Endothelial cell of umbilical vein (primary cell): ENCODE measurements around the gene EPB41L2. TPM values are rescaled to one million over a fixed set of nuclear protein-coding genes. Genes with fewer than 3 reads are reported as not detected.

Experiments used
- BruUV-seq: library from RNA; stranded (reverse); fragments of 400-500 nt; replicated peaks from 2 replicates; lab custom pipeline; 2021; lab: Mats Ljungman, UMichigan
- CTCF ChIA-PET: fragments of 300-600, 350-600 bp; sonication (Branson Sonifier 250); formaldehyde crosslinking; loops from one replicate; lab custom pipeline; 2021; ENCODE audit warnings: antibody characterized with exemption, inconsistent platforms; lab: Charles Lee
- POLR2A ChIA-PET: fragments of 300-600, 350-600 bp; sonication (Branson Sonifier 250); formaldehyde crosslinking; loops from one replicate; lab custom pipeline; 2021; ENCODE audit warnings: antibody characterized with exemption, inconsistent platforms; lab: Charles Lee
- DNase-seq: peaks from one replicate; pipeline ENCODE4 v3.0.0-alpha.2; 2011; ENCODE audit warnings: low read depth, low spot score
- FAIRE-seq: peaks from 2 replicates; lab custom pipeline; 2011; peaks lifted over from hg19 to GRCh38; lab: Jason Lieb, UNC
- H2AFZ ChIP-seq: 2 replicates; pipeline ENCODE4 v1.6.0; 2012; ENCODE audit warnings: low read depth, low read length, control low read depth, inconsistent platforms
- H3K27ac ChIP-seq: 2 replicates; pipeline ENCODE4 v1.5.1; 2011; ENCODE audit warnings: low read depth, mild to moderate bottlenecking, control low read depth, low read length, moderate library complexity; ENCODE audit not compliant: insufficient read depth
- H3K27me3 ChIP-seq, 2 experiments: 2 replicates each; pipeline versions ENCODE4 v1.6.0 to v1.6.1; 2011; ENCODE audit warnings: low read length in 2 of 2, mixed read lengths in 1 of 2; ENCODE audit not compliant: control insufficient read depth in 2 of 2, insufficient read depth in 2 of 2
- H3K36me3 ChIP-seq, 2 experiments: 2 replicates in 1 of 2; 3 replicates in 1 of 2; pipeline ENCODE4 v1.5.1; 2011; ENCODE audit warnings: low read length in 2 of 2, mild to moderate bottlenecking in 1 of 2, moderate library complexity in 1 of 2; ENCODE audit not compliant: control insufficient read depth in 2 of 2, insufficient read depth in 2 of 2; ENCODE audit errors: extremely low read depth in 1 of 2
- H3K4me1 ChIP-seq: 3 replicates; pipeline ENCODE4 v1.5.1; 2011; ENCODE audit warnings: mild to moderate bottlenecking, low read length; ENCODE audit not compliant: control insufficient read depth, insufficient read depth; ENCODE audit errors: extremely low read depth
- H3K4me2 ChIP-seq: 2 replicates; pipeline ENCODE4 v1.6.1; 2011; ENCODE audit warnings: low read length, control low read depth, mixed read lengths; ENCODE audit not compliant: insufficient read depth
- H3K4me3 ChIP-seq, 3 experiments: fragments of 200-600 bp in 1 of 3; sonication (generic), shearing (Covaris generic) in 1 of 3; replicated peaks in 1 of 3; 2 replicates each; pipeline ENCODE4 v1.5.1; 2011 to 2016; ENCODE audit warnings: control low read depth in 3 of 3, low read length in 3 of 3, mild to moderate bottlenecking in 2 of 3, inconsistent platforms in 1 of 3, low read depth in 1 of 3, moderate library complexity in 1 of 3; ENCODE audit not compliant: insufficient read depth in 1 of 3
- H3K79me2 ChIP-seq: 2 replicates; pipeline ENCODE4 v1.6.0; 2012; ENCODE audit warnings: low read length, inconsistent platforms; ENCODE audit not compliant: control insufficient read depth, insufficient read depth
- H3K9ac ChIP-seq: replicated peaks from 2 replicates; pipeline ENCODE3; 2011; ENCODE audit warnings: low read length, control low read depth; ENCODE audit not compliant: insufficient read depth; ENCODE audit errors: extremely low read depth
- H3K9me1 ChIP-seq: replicated peaks from 3 replicates; pipeline ENCODE4 v1.6.0; 2011; ENCODE audit warnings: mild to moderate bottlenecking, low read length; ENCODE audit not compliant: control insufficient read depth, insufficient read depth; ENCODE audit errors: extremely low read depth
- H3K9me3 ChIP-seq: replicated peaks from 2 replicates; pipeline ENCODE4 v1.5.1; 2012; ENCODE audit warnings: low read length, inconsistent platforms; ENCODE audit not compliant: control insufficient read depth, insufficient read depth
- H4K20me1 ChIP-seq: replicated peaks from 2 replicates; pipeline ENCODE3; 2011; ENCODE audit warnings: mild to moderate bottlenecking, low read length; ENCODE audit not compliant: control insufficient read depth, insufficient read depth; ENCODE audit errors: extremely low read depth
- FOS ChIP-seq: IDR thresholded peaks from 2 replicates; pipeline ENCODE4 v1.6.1; 2011; ENCODE audit warnings: mild to moderate bottlenecking, low read length, moderate library complexity, borderline replicate concordance; ENCODE audit not compliant: insufficient read depth
- GATA2 ChIP-seq: IDR thresholded peaks from 2 replicates; pipeline ENCODE4 v1.7.0; 2011; ENCODE audit warnings: low read depth, mild to moderate bottlenecking, moderate library complexity, mixed read lengths, low read length; ENCODE audit not compliant: insufficient read length, insufficient read depth
- JUN ChIP-seq: IDR thresholded peaks from 2 replicates; pipeline ENCODE4 v1.6.1; 2011; ENCODE audit warnings: borderline replicate concordance, low read depth; ENCODE audit not compliant: insufficient read length, insufficient read depth
- MAX ChIP-seq: IDR thresholded peaks from 2 replicates; pipeline ENCODE4 v1.6.1; 2011; ENCODE audit not compliant: insufficient read depth, insufficient read length
- POLR2A ChIP-seq: IDR thresholded peaks from 2 replicates; pipeline ENCODE4 v1.6.1; 2012; ENCODE audit warnings: low read depth, mild to moderate bottlenecking, control low read depth, low read length
- POLR2AphosphoS5 ChIP-seq: IDR thresholded peaks from 2 replicates; pipeline ENCODE4 v1.6.1; 2012; ENCODE audit warnings: low read depth, mild to moderate bottlenecking, control low read depth, low read length, moderate library complexity; ENCODE audit not compliant: insufficient read depth
- dilution Hi-C: fragments of 300-500 bp; cut with MboI; formaldehyde crosslinking; loops from one replicate; pipeline ENCODE4 v1.15.0; 2019; ENCODE audit warnings: low sequenced_read_pairs; ENCODE audit not compliant: extremely low pct_ligation_motif_present
- intact Hi-C: fragments of 100-400 bp; cut with micrococcal nuclease; formaldehyde crosslinking; loops from one replicate; pipeline ENCODE4 v1.10.0; 2022
- polyA plus RNA-seq, 4 experiments: library from polyadenylated mRNA; depleted of rRNA in 3 of 4; stranded (reverse) in 3 of 4; unstranded in 1 of 4; fragments of >200 nt; gene quantifications; 2 replicates each; pipeline versions ENCODE4 v1.2.1 to v1.2.3, GENCODE V29; 2011 to 2012; ENCODE audit warnings: missing spikeins in 1 of 4
- total RNA-seq: library from RNA; stranded (reverse); gene quantifications from 2 replicates; pipeline ENCODE4 v1.2.3, GENCODE V29; 2021
- TF ChIP-seq, protein P1 (sequence below), 2 donors: IDR thresholded peaks; 1 replicate in 1 of 2; 2 replicates in 1 of 2; pipeline ENCODE4 v1.5.1; 2011; ENCODE audit warnings: low read length in 2 of 2, mild to moderate bottlenecking in 2 of 2, moderate library complexity in 2 of 2, control low read depth in 1 of 2, inconsistent platforms in 1 of 2, low read depth in 1 of 2; ENCODE audit not compliant: insufficient read depth in 1 of 2; ENCODE audit errors: extremely low read depth in 1 of 2

EPB41L2 gene
- total and polyA plus RNA-seq, 2 donors (not counting 3 experiments of a cell fraction or from before 2014, with no cell fraction given), result 26.5 to 87.7 TPM

GRCh38 chr6:130853555-130854183 is 209.4 kb downstream of the EPB41L2 start:
- Histone ChIP-seq H3K4me2 (no peak overlapping the region), H4K20me1 (no peaks in the 10 kb centered on the region), H3K27me3 (no peaks in the 10 kb centered on the region), H3K4me1 (no peaks in the 10 kb centered on the region), H3K27ac (no peak overlapping the region), H3K9me1 (no peaks in the 10 kb centered on the region), H3K9me3 (no peaks in the 10 kb centered on the region), H3K79me2 (no peaks in the 10 kb centered on the region), H3K4me3 (no peak overlapping the region), H3K36me3 (no peaks in the 10 kb centered on the region), H2AFZ (no peak overlapping the region), H3K9ac (no peak overlapping the region)
- TF ChIP-seq GATA2 (no peak), JUN (no peak), POLR2A (no peak)
- dilution Hi-C loops, result no loop called here
- intact Hi-C loops, result no loop called here
- BruUV-seq, result no TSS peak
- ChIA-PET POLR2A (no interaction called here), CTCF (interaction anchor here (0.6 kb wide), 1 partner anchor 538 kb away, joined by 4 read pairs; no protein-coding TSS in a partner anchor)
- no peak for FAIRE-seq
- no peak for DNase-seq

DNA sequence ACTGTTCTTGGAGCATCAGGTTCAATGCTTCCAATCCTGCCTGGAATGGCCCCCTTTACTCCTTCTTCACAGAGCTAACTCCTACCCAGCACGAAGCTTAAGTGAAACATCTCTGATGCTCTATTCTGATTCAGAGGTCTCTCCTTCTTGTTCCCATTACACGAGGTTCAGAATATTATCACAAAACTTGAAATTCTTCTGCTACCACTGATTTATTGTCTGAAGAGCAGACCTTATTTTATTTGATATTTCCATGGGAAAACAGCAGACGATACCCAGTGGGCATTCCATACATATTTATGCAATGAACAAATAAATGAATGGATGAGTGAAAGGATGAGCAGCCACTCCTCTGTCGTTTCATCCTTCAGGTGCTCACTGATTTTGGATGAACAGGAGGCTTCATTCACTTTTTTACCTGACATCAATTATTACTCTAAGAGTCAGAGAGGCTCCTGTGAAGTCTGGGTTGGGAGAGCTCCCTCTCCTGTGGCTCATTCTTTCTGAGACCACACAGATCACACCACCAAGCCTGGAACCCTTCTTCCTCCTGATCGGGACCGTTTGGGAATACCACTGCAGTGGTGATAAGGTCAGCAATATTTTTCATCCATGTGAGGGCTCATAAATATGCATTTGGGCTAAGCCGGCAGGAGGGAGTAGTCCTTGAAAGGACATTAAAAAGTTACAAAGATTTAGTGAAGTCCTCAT is 210.0 kb downstream of the EPB41L2 start:
- ChIA-PET CTCF (no interaction called here), POLR2A (no interaction called here)
- Histone ChIP-seq H3K4me2 (no peak overlapping the region), H3K9me3 (no peaks in the 10 kb centered on the region), H3K36me3 (no peaks in the 10 kb centered on the region), H3K9ac (no peak overlapping the region), H3K79me2 (no peaks in the 10 kb centered on the region), H3K9me1 (no peaks in the 10 kb centered on the region), H3K27me3 (no peaks in the 10 kb centered on the region), H3K4me3 (no peak overlapping the region), H2AFZ (no peak overlapping the region), H3K4me1 (no peaks in the 10 kb centered on the region), H3K27ac (no peak overlapping the region), H4K20me1 (no peaks in the 10 kb centered on the region)
- dilution Hi-C loops, result no loop called here
- TF ChIP-seq FOS (no peak), GATA2 (no peak), POLR2AphosphoS5 (no peak), MAX (no peak), POLR2A (no peak)
- TF ChIP-seq, protein P1, sequence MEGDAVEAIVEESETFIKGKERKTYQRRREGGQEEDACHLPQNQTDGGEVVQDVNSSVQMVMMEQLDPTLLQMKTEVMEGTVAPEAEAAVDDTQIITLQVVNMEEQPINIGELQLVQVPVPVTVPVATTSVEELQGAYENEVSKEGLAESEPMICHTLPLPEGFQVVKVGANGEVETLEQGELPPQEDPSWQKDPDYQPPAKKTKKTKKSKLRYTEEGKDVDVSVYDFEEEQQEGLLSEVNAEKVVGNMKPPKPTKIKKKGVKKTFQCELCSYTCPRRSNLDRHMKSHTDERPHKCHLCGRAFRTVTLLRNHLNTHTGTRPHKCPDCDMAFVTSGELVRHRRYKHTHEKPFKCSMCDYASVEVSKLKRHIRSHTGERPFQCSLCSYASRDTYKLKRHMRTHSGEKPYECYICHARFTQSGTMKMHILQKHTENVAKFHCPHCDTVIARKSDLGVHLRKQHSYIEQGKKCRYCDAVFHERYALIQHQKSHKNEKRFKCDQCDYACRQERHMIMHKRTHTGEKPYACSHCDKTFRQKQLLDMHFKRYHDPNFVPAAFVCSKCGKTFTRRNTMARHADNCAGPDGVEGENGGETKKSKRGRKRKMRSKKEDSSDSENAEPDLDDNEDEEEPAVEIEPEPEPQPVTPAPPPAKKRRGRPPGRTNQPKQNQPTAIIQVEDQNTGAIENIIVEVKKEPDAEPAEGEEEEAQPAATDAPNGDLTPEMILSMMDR (IDR thresholded peaks at IDR 0.05; ENCODE audit: extremely low read depth in 1 of 2, insufficient read depth in 1 of 2, low read depth in 1 of 2, low read length in 2 of 2), result no peak
- DNase-seq (no peak), FAIRE-seq (no peak)
- BruUV-seq, result no TSS peak
- intact Hi-C loops, result no loop called here
